Endothelial cell (in vitro differentiated cells): ENCODE measurements around the gene MRO. TPM values are rescaled to one million over a fixed set of nuclear protein-coding genes. Genes with fewer than 3 reads are reported as not detected.

Source experiments
- DNase-seq: peaks from one replicate; pipeline ENCODE4 v3.0.0; 2021; ENCODE audit warnings: low spot score
- H3K27ac Mint-ChIP-seq: one replicate; pipeline ENCODE4 v1.8.0; 2021; ENCODE audit warnings: mixed read lengths, inconsistent platforms; ENCODE audit not compliant: unreplicated experiment
- H3K27me3 Mint-ChIP-seq: one replicate; pipeline ENCODE4 v1.8.0; 2021; ENCODE audit warnings: mild to moderate bottlenecking, moderate library complexity, mixed read lengths, inconsistent platforms; ENCODE audit not compliant: unreplicated experiment
- H3K36me3 Mint-ChIP-seq: one replicate; pipeline ENCODE4 v1.8.0; 2021; ENCODE audit warnings: mild to moderate bottlenecking, low read depth, mixed read lengths, inconsistent platforms; ENCODE audit not compliant: unreplicated experiment
- H3K4me1 Mint-ChIP-seq: one replicate; pipeline ENCODE4 v1.8.0; 2021; ENCODE audit warnings: mild to moderate bottlenecking, mixed read lengths, inconsistent platforms; ENCODE audit not compliant: unreplicated experiment
- H3K4me3 Mint-ChIP-seq: one replicate; pipeline ENCODE4 v1.8.0; 2021; ENCODE audit warnings: mild to moderate bottlenecking, mixed read lengths, inconsistent platforms; ENCODE audit not compliant: unreplicated experiment
- H3K9me3 Mint-ChIP-seq: one replicate; pipeline ENCODE4 v1.8.0; 2021; ENCODE audit warnings: mixed read lengths, inconsistent platforms; ENCODE audit not compliant: unreplicated experiment
- CTCF ChIP-seq: fragments of 200-600 bp; sonication (generic); IDR thresholded peaks from one replicate; pipeline ENCODE4 v1.5.0; 2021; ENCODE audit warnings: antibody characterized with exemption; ENCODE audit not compliant: unreplicated experiment
- total RNA-seq: library from RNA; stranded (reverse); fragmentation: NEBNext Ultra II Directional; extraction: Animal tissue kit (Norgen Biotek cat#: 25700); gene quantifications from one replicate; pipeline ENCODE4 v1.2.1, GENCODE V29; 2021; ENCODE audit not compliant: unreplicated experiment

MRO gene
- total RNA-seq, 1 donor from 2014 or later: 0.23 TPM

DNA sequence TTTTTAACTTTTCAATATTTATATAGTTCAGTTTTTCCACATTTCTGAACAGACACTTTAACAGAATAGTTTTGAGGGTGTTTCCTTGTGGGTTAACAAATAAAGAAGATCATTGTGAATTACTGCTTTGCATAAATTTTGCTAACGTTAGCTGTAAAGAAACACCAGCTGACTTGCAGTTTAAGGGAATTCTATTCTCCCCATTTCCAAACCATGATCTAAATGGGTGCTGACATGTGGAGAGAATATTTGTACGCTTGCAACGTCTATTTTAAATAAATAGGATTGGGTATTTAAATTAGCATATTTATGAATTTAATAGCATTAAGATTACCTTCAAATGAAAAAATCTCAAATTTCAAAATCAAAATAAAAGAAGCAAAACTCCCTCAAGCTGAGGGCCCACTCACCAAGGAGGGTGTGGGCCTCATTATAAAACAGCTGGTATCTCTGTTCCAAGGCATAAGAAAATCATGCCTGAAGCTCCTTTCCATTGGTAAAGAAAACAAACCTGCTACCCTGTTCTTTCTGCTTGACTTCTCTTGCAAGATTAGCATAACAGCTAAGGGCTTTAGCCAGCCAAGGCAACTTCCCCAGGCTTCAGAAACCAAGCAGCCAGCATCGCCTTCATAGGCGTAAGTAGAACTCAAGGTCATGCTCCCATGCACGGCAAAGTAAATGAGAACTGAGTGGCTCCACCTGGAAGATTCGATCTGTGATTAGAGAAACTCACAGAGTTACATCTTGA lies 3.2 kb downstream of the MRO start:
- no peaks in the 10 kb centered on the region for H3K27me3 Mint-ChIP-seq
- no peaks in the 10 kb centered on the region for H3K4me1 Mint-ChIP-seq
- H3K27ac Mint-ChIP-seq: no peak overlapping the region
- no peaks in the 10 kb centered on the region for H3K9me3 Mint-ChIP-seq
- DNase-seq: no peak
- H3K4me3 Mint-ChIP-seq: no peak overlapping the region
- H3K36me3 Mint-ChIP-seq: no peaks in the 10 kb centered on the region
- TF ChIP-seq CTCF: no peak

GRCh38 chr18:50814395-50814794 lies 5.4 kb downstream of the MRO start:
- no peak for DNase-seq
- H3K4me3 Mint-ChIP-seq: no peak overlapping the region

DNA sequence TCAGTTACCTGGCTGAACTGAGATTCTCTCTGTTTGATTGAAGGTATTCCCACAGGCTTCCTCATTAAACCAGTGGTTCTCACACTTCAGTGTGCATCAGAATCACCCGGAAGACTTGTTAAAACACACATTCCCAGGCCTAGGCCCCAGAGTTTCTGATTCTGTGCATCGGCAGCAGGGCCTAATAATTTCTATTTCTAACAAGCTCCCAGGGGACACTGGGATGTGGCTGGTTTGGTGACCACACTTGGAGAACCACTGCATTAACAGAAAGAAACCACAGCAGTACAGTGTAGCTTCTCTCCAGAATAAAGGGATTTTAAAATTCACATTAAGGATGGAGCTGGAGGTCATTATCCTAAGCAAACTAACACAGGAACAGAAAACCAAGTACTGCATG lies 6.5 kb downstream of the MRO start:
- DNase-seq: no peak
- no peaks in the 10 kb centered on the region for H3K36me3 Mint-ChIP-seq
- H3K4me1 Mint-ChIP-seq: no peaks in the 10 kb centered on the region
- no peaks in the 10 kb centered on the region for H3K9me3 Mint-ChIP-seq
- no peak overlapping the region for H3K27ac Mint-ChIP-seq
- no peak overlapping the region for H3K4me3 Mint-ChIP-seq
- TF ChIP-seq CTCF: no peak
- H3K27me3 Mint-ChIP-seq: peaks cover 2% of the 10 kb centered on the region

More at GRCh38 chr18:50814395-50814794, 5.4 kb downstream of the MRO start:
- no peak for TF ChIP-seq CTCF
- Mint-ChIP-seq H3K9me3 (no peaks in the 10 kb centered on the region), H3K4me1 (no peaks in the 10 kb centered on the region), H3K36me3 (no peaks in the 10 kb centered on the region), H3K27ac (no peak overlapping the region), H3K27me3 (peaks cover 2% of the 10 kb centered on the region)

- H3K4me1 Mint-ChIP-seq: no peaks in the 10 kb centered on the region
- no peak overlapping the region for H3K27ac Mint-ChIP-seq
- H3K4me3 Mint-ChIP-seq: no peak overlapping the region
- H3K9me3 Mint-ChIP-seq: no peaks in the 10 kb centered on the region
- peaks cover 2% of the 10 kb centered on the region for H3K27me3 Mint-ChIP-seq
- no peak for DNase-seq
- H3K36me3 Mint-ChIP-seq: no peaks in the 10 kb centered on the region
- TF ChIP-seq CTCF: no peak
Measured at GRCh38 chr18:50812834-50813233, 7.0 kb downstream of the MRO start.

DNA sequence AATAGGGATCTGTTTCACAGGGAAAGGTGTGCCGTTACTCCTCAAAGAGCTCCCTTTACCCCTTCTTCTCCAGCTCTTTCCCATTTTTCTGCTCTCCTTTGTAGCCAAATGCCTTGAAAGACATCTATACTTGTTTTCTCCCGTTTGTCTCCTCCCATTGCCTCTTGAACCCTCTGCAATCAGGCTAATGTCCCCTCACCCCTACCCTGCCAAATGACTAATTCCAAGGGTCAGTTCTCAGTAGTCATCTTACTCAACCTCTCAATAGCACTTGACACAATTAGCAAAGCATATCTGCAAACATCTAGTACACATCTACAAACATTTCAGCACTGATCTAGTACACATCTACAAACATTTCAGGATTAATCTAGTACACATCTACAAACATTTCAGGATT lies 12.6 kb downstream of the MRO start:
- no peak overlapping the region for H3K27ac Mint-ChIP-seq
- no peak overlapping the region for H3K4me3 Mint-ChIP-seq
- no peak for TF ChIP-seq CTCF
- no peaks in the 10 kb centered on the region for H3K9me3 Mint-ChIP-seq
- no peak for DNase-seq
- H3K4me1 Mint-ChIP-seq: no peaks in the 10 kb centered on the region
- H3K27me3 Mint-ChIP-seq: peaks cover 7% of the 10 kb centered on the region
- peaks cover 4% of the 10 kb centered on the region for H3K36me3 Mint-ChIP-seq
